Measurements from ENCODE around the gene ABCC2. TPM values are rescaled to one million over a fixed set of nuclear protein-coding genes. Genes with fewer than 3 reads are reported as not detected.

ABCC2 gene
- total and polyA plus RNA-seq, 2 donors (not counting 1 experiment from before 2014, with no cell fraction given) = 4.2 to 7.0 TPM

- no peak overlapping the region for H3K9ac ChIP-seq (ENCODE audit: low read length)
- CTCF ChIA-PET = interaction anchor here (1.3 kb wide), 1 partner anchor 65 kb away, joined by 3 read pairs; no protein-coding TSS in a partner anchor
- Mint-ChIP-seq H3K4me1 (no peaks in the 10 kb centered on the region), H3K9me3 (ENCODE audit: insufficient read depth) (no peaks in the 10 kb centered on the region), H3K27me3 (no peaks in the 10 kb centered on the region), H3K4me3 (no peak overlapping the region), H3K27ac (no peak overlapping the region)
- intact Hi-C loops (cut with micrococcal nuclease) = no loop called here
- H3K36me3 ChIP-seq (replicated peaks in 1 of 2; ENCODE audit: control extremely low read depth in 1 of 2, control insufficient read depth in 1 of 2, extremely low read depth in 1 of 2, insufficient read depth in 2 of 2, low read length in 1 of 2) = no peaks in the 10 kb centered on the region
- no peak overlapping the region for H3K27ac ChIP-seq (ENCODE audit: low read length in 2 of 2)
- no peak overlapping the region for H3K4me3 ChIP-seq (ENCODE audit: control extremely low read depth in 1 of 5, extremely low read depth in 1 of 5, insufficient read depth in 1 of 5, low read depth in 2 of 5, low read length in 4 of 5)
- DNase-seq = no peak
- 92% methylated on average over 4 of the region's 4 CpGs for WGBS (ENCODE audit: insufficient coverage)
- H2AFZ ChIP-seq (ENCODE audit: insufficient read depth, low read depth, low read length, poor library complexity, severe bottlenecking) = no peak overlapping the region
- no peak overlapping the region for H3K4me2 ChIP-seq (replicated peaks; ENCODE audit: low read depth, low read length, poor library complexity, severe bottlenecking)
- no peak for TF ChIP-seq CTCF (IDR thresholded peaks at IDR 0.05)
- TF ChIP-seq EZH2 (IDR thresholded peaks at IDR 0.05; ENCODE audit: borderline replicate concordance, insufficient read depth, low read depth, low read length, poor library complexity, severe bottlenecking) = no peak
- H3K9me3 ChIP-seq (ENCODE audit: control extremely low read depth in 1 of 3, control insufficient read depth in 2 of 3, insufficient read depth in 1 of 3, low read length in 2 of 3) = no peaks in the 10 kb centered on the region
- H3K27me3 ChIP-seq (replicated peaks in 1 of 4; ENCODE audit: control extremely low read depth in 1 of 4, control insufficient read depth in 3 of 4, insufficient read depth in 4 of 4, low read length in 3 of 4) = no peaks in the 10 kb centered on the region
- no peaks in the 10 kb centered on the region for H4K20me1 ChIP-seq (ENCODE audit: control insufficient read depth, insufficient read depth, low read length, poor library complexity, severe bottlenecking)
- H3K79me2 ChIP-seq (ENCODE audit: control insufficient read depth, insufficient read depth, low read length) = no peaks in the 10 kb centered on the region
- POLR2A ChIA-PET = no interaction called here
- no peaks in the 10 kb centered on the region for H3K4me1 ChIP-seq (ENCODE audit: control insufficient read depth in 2 of 2, insufficient read depth in 2 of 2, low read length in 2 of 2)
- ATAC-seq (ENCODE audit: low read depth) = no peak
These were observed 15.6 kb downstream of the ABCC2 start for GRCh38 chr10:99798031-99798430.

- no peak for ATAC-seq (ENCODE audit: low read depth)
These were observed 16.5 kb downstream of the ABCC2 start for GRCh38 chr10:99798920-99799319.

More at GRCh38 chr10:99798920-99799319, 16.5 kb downstream of the ABCC2 start:
- H3K4me1 ChIP-seq (ENCODE audit: control insufficient read depth in 2 of 2, insufficient read depth in 2 of 2, low read length in 2 of 2) = no peaks in the 10 kb centered on the region
- Mint-ChIP-seq H3K4me3 (no peak overlapping the region), H3K27me3 (no peaks in the 10 kb centered on the region), H3K4me1 (no peaks in the 10 kb centered on the region), H3K9me3 (ENCODE audit: insufficient read depth) (no peaks in the 10 kb centered on the region), H3K27ac (no peak overlapping the region)
- DNase-seq = no peak
- H3K27me3 ChIP-seq (replicated peaks in 1 of 4; ENCODE audit: control extremely low read depth in 1 of 4, control insufficient read depth in 3 of 4, insufficient read depth in 4 of 4, low read length in 3 of 4) = no peaks in the 10 kb centered on the region
- WGBS (ENCODE audit: insufficient coverage) = 100% methylated on average over 1 of the region's 3 CpGs
- H2AFZ ChIP-seq (ENCODE audit: insufficient read depth, low read depth, low read length, poor library complexity, severe bottlenecking) = no peak overlapping the region
- no peaks in the 10 kb centered on the region for H3K9me3 ChIP-seq (ENCODE audit: control extremely low read depth in 1 of 3, control insufficient read depth in 2 of 3, insufficient read depth in 1 of 3, low read length in 2 of 3)
- intact Hi-C loops (cut with micrococcal nuclease) = no loop called here
- POLR2A ChIA-PET = no interaction called here
- H3K36me3 ChIP-seq (replicated peaks in 1 of 2; ENCODE audit: control extremely low read depth in 1 of 2, control insufficient read depth in 1 of 2, extremely low read depth in 1 of 2, insufficient read depth in 2 of 2, low read length in 1 of 2) = no peaks in the 10 kb centered on the region
- CTCF ChIA-PET = no interaction called here
- no peak overlapping the region for H3K4me2 ChIP-seq (replicated peaks; ENCODE audit: low read depth, low read length, poor library complexity, severe bottlenecking)
- TF ChIP-seq CTCF (IDR thresholded peaks at IDR 0.05) (no peak), EZH2 (IDR thresholded peaks at IDR 0.05; ENCODE audit: borderline replicate concordance, insufficient read depth, low read depth, low read length, poor library complexity, severe bottlenecking) (no peak)
- no peaks in the 10 kb centered on the region for H3K79me2 ChIP-seq (ENCODE audit: control insufficient read depth, insufficient read depth, low read length)
- H3K27ac ChIP-seq (ENCODE audit: low read length in 2 of 2) = no peak overlapping the region
- H3K4me3 ChIP-seq (ENCODE audit: control extremely low read depth in 1 of 5, extremely low read depth in 1 of 5, insufficient read depth in 1 of 5, low read depth in 2 of 5, low read length in 4 of 5) = no peak overlapping the region
- no peak overlapping the region for H3K9ac ChIP-seq (ENCODE audit: low read length)
- no peaks in the 10 kb centered on the region for H4K20me1 ChIP-seq (ENCODE audit: control insufficient read depth, insufficient read depth, low read length, poor library complexity, severe bottlenecking)
